ENCODE measurements around the gene DUS4L.

DUS4L gene

DNA sequence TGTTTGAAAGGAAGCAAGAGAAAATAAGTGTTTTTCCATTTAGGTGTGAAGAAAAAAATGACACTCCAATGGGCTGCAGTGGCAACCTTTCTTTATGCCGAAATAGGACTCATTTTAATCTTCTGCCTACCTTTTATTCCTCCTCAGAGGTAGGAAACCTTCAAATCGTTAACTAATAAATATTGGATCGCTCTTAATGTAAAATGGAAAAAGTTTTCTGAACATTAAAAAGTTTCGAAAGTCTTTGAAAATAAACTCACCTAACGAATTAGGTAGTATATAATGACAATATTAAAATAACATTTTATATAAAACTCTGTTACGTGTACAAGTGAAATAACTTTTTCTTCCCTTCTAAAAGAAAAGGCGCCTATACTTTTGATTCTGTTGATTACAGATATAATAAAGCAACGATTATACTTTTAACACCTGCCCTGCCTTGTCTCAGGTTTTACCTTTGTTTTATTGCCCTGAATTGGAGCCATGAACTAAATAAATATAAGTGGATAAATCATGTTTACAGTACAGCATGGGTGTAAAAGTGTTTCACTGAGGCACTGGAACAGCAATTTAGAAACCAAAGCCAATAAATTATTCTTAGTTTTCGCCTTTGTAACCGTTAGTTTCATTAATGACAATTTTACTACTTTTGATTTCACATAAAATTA lies 17.1 kb downstream of the DUS4L start:
- no peak for DNase-seq

DNA sequence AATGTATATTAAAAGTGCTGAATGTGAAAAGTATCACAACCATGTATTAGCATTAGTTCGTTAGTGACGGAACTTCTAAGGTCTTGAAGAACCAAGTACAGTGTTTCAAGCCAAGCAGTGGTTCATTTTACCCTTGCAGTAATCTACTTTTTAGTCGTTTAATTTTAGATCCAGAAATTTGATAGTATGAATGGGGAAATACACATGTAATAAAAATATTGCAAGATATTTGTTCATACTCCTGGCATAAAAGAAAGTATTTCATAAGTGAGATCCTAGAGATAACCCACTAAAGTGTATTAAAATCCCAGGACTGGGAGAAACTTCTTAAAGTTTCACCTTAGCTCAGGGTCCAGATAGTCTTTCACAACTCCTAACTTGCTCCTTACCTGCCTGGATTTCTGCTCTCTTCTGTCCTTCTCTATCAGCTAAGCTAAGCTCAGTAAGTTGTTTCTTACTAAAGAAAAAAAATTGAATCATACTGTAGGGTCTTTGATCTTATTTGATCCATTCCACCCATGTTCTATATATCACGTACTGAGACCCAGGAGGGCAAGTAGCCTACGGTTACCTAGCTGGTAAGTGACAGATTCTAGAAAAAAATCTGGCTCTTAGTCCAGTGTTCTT lies 17.7 kb downstream of the DUS4L start:
- no peak for DNase-seq

DNA sequence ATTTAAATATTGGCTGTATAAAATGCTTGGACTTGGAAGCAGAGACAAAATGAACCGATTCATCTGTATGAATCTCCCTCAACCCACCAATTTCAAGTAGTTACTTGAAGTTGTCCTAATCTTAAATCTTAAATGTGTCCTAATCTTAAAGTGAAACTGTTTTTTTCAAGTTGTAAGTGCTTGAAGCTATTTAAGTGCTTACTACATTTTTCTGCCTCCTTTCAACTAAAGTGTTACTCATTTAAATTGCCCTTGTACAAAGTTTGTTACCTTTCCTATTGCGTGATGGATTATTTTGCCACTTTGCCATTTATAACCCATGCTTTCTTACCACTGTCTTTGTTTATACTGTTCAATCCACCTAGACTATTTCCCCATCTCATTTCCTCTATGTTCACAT lies 19.1 kb downstream of the DUS4L start:
- DNase-seq = no peak

DNA sequence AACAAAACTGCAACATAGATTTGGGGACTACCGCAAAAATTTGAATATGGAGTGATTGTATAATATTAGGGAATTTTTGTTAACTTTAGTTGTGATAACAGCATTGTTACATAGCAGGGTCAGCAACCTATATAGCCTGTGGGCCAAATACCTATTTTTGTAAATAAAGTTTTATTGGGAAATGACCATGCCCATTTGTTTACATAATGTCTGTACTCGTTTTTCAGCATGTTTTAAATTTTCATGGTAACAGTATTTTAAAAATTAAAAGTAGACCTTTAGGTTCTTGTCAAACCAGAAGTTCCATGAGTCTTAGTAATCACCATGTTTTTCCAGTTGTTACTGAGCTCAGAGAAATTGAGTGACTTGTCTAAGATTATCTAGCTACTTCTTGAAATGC lies 20.9 kb downstream of the DUS4L start:
- DNase-seq = no peak

DNA sequence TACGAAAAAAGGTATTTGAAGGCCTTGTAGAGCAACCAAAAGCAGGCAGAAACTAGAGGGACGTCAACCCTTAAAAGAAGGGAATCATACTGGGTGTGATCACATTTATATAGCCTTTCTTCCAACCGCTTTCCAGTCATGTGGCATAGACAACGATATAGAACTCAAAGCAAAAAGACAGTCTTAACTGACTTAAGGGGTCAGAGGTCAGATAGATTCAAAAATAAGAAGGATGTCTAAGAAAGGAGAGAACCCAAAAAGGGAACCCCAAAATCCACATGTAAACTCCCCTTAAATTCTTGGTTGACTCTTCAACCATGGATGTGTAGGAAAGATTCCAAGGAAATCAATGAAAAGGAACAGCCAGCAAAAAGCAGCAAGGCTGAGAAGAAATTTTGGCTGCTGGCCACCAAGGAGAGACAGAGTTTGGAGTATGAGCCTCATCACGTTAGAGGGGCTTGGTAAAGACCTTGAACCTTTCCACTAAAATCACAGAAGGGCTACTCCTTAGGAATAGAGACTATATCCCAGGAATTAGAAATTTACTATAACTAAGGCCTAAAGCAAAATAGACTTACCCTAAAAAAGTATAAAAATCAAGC lies 24.9 kb downstream of the DUS4L start:
- no peak for DNase-seq

DNA sequence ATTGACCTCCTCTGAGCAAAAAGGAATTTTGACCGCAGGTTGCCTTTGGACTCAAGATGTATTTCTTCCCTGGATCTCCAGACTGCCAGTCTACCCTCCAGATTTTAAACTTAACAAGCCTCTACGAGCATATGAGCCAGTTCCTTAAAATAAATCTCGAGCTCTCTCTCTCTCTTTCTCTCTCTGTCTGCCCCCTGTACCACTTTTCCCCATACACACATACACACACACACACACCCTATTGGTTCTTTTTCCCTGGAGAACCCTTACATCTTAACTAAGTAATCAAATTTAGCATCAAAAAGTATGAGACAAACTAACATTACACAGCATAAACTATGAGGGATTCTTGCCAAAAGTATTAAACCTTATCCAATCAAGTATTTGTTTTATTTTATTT lies 27.6 kb downstream of the DUS4L start:
- no peak for DNase-seq

DNA sequence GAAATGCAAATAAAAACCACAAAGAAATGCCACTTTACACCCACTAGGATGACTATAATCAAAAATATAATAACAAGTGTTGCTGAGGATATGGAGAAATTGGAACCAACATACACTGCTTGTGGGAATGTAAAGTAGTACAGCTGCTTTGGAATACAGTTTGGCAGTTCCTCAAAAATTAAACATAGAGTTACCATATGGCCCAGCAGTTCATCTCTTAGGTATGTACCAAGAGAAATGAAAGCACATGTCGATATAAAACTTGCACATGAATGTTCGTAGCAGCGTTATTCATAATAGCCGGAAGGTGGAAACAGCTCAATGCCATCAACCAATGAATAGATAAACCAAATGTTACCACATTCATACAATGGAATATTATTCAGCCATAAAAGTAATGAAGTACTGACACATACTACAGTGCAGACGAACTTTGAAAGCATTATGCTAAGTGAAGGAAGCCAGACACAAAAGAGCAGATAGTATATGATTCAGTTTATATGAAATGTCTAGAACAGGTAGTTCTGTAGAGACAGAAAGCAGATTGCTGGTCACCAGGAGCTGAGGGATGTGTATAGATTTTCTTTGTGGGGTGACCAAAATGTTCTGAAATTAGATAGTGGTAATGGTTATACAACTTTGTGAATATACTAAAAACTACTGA lies 28.7 kb downstream of the DUS4L start:
- DNase-seq = no peak

DNA sequence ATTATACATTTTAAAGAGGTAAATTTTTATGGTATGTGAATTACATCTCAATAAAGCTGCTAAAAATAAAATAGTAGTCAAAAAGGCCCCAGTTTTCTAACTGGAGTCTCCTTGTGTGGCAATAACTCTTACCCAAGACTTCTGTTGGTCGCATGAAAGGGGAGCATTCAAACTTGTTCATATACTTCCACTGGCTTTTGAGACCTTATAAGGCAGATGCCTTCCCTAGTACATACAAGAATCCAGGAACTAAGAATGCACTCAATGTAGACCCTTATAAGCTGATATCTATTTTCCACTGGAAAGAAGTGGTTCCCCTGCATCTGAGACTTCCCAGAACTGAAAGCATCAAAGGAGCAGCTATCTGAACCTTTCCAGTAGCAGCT lies 29.2 kb downstream of the DUS4L start:
- DNase-seq = no peak

DNA sequence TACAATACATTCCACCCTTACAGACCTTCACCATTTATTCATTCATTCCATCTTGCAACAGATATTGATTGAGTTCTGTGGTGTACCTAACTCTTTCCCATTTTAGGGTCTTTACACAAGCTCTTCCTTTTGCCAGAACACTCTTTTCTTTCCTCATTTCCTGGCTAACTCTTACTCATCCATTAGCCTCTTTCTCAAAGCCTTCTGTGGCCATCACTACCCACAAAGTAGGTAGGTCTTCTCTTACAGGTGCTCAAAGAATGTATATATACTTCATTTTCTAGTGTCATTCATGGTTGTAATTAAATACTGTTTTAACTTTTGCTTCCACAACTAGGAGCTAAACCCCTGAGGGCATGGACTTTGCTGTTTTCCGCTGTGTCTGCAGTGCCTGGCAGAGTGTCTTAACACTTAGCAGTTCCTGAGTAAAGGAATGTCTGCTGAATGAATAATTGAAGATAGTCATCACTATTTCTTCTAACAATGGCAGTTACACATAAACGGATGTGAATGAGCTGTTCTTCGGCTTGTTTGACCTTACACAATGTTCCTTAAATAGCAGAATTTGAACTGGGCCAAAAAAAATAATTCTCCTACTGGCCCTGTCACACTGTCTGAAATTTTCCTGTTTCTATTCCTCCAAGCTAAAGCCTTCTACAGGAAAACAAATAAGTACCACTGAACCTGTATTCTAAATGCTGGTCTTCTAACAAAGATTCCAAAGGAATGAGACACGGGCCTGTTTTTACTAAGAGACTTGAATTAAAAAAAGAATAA lies 31.4 kb downstream of the DUS4L start:
- DNase-seq = no peak

DNA sequence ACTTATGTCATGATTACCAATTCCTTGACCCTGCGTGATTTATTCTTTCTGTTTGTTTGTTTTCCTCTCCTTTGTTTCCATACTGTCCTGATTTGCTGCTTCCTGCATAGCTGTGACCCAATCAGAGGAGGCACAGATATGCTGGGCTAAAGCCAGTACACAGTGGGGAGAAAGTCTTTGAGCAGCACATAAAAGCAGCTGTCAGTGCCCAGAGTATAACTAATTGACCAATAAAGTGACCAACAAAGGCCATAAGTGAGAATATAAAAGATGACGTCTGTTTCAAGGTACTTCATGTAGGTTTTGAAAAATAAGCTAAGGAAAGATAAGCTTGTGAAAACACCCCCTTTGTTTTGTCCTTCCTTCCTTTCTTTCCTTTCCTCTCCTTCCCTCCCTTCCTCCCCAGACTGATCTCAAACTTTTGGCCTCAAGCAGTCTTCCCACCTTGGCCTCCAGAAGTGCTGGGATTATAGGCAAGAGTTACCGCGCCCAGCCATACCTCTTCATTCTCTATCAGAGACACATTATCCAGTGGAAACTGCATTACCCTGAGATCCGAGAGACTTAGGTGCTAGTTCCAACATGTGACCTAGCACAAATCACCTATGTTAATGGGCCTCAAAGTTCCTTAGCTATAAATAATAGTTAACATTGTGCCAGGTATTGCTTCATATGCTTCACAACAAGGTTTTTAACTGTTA lies 33.3 kb downstream of the DUS4L start:
- no peak for DNase-seq

DNA sequence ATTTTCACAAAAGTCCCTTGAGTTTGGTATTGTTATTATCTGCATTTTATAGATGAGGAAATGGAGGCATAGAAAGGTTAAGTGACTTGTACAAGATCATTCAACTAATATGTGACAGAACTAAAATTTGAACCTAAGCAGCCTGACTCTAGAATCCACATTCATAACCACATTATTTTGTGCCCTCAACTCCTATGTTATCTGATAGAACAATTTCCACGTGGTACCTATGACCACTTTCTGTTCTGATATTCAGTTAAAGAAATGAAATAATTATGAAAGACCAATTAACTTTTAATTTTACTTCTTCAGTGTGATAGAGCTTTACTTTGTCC lies 33.8 kb downstream of the DUS4L start:
- DNase-seq = no peak

DNA sequence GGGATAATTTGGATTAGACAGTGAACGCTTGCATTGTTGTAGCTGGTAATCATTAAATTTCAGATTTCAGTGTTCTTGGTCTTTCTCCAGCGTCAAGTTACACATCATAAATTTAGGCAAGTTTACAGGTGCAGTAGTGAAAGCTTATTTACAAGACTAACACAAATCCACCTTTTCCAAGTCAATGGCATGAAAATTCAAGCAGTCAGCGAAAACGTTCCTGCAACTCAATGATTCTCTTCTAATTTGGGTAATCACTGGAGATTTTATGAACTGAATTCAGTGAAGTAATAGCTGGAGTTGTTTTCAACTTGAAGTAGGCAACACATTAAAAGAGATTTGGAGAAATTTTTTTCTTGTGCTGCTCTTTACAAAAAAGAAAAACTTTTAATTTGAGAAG lies 34.2 kb downstream of the DUS4L start:
- DNase-seq = no peak

DNA sequence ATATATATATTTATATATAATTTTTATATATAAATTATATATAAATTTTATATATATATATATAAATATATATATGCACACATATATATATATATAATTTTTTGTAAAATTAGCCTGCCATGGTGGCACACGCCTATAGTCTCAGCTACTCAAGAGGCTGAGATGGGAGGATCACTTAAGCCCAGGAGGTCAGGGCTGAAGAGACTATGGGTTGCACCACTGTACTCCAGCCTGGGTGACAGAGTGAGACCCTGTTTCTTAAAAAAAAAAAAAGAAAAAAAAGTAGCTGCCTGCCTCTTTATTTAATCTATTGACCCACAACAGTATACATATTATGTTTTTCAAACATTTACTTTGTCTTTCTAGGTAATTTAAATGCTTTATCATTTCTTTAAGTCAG lies 35.5 kb downstream of the DUS4L start:
- DNase-seq = no peak

DNA sequence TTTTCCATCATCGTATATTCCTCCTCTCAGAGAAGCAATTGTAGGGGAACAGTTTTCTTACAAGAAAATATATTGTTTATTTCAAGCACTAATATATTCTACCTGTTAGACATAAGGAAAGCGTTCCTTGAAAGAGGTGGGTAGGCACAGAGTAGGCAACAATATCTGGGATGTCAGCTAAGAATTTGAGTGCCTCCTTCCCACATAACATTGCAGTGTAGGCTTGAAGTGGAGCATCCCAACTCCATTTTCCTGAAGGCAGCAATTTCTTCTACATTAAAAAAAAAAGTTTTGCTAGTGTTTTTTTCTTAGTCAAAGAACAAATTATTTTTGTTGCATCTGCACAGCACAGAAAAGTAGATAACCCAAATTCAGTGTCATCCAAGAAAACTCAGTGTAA lies 37.0 kb downstream of the DUS4L start:
- DNase-seq = no peak

DNA sequence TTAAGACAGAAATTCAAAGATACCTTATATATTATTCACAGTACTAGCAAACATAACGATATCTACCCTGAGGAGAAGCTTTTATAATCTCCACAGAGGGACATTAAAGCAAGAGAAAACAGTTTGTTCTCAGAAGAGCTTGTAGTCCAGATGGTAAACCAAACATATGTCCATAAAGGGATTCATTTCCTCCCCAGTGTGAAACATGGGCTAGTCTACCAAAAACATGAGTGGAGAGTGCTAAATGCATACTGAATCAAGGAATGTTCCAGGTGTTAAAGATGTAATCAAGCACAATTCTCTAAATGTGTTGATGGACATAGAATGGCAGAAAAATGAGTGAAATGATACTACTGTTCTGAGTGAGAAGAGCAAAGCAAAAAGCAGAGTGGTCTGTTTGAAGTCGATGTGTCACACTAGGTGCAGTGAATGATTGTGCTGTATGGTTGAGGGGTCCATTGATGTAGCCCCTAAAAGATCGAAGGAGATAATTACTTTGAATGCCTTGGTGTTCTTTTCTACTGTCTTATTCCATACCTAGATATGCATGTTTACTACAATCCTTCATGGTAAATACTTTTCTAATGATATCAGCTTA lies 41.5 kb downstream of the DUS4L start:
- DNase-seq = no peak

DNA sequence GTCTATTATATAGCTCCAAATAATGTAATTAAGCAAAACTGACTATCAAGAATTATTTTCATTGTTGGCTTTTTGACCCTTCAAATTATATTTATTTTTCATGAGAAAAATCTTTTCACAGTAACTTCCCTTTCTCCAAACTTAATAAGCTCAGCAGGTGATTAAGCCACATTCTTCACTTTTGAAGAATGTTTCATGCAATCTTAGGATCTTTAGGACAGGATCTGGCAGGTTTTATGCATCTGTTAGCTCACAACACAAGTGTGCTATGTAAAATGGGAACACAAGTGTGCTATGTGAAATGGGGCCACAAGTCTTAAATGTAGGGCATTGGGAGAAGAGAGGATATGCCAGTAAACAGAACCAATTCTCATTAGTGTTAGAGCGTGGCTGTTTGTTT lies 42.5 kb downstream of the DUS4L start:
- no peak for DNase-seq

DNA sequence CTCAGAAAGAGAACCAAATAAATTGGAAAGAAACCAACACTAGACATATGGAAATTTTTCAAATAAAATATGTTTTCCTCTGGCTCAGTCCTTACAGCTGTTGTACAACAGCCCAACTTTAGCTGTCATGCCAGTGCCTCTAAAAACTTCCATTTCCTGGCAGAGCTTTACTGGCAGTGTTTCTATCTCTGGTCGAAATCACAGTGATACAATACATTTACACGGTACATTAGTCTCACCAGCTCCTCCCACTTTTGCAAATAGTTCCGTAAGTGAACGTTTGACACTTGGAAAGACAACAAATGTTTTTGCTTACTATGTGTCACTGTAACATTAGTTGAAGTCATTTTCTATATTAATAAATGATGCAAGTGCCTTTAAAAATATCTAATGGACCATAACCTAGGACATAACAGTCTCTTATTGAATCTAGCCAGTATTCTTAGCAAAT lies 46.1 kb downstream of the DUS4L start:
- no peak for DNase-seq

DNA sequence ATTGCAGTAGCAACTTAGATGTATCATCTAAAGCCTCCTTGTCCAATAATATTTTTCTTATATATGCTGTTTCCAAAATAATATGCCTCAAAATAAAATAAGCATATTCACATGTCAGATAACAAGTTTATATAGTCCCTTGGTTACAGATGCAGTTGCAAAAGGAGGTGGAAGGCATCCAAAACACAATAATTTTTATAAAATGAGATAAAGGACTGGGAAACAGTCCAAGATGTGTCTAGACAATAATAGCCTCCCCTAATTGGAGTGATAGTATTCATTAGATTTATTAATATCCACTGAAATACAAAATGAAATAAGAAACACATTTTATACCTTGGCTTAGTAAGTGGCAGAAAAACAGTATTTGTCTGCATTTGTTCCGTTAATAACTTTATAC lies 46.6 kb downstream of the DUS4L start:
- DNase-seq = no peak

DNA sequence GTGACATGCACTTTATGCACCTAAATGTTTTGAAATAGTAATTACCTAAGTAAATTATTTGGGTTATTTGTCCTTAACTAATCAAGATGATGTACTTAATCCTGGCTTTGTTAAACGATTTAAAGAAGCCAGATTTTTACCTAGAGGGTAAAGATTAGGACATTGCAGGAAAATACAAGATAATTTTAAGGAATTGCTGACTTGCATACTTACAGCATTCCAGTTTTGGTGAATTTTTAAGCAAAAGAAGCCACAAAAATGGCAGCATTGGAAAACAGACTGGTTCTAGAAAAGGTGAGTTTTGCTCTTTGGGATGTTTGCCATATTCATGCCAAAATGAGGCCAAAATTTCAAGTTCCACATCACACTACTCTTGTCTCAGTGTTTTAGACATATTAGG lies 49.7 kb downstream of the DUS4L start:
- no peak for DNase-seq

DNA sequence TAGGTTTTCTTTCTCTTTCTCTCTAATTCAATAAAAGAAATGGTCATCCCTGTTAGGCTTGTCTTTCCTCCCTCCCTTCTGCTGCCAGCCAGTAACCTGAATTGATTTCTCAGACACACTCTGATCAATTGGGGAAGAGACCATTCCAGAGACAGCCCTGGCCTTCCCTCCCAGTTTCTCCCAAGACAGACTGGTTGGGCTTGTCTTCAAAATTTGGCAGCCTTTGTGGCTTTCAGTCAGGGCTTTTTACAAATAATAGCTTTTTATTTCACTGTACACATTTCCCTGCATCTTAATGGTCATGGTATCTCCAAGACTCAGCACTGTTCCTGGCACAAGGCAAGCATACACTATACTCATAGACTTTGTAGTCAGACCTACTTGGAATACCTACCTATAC lies 50.2 kb downstream of the DUS4L start:
- DNase-seq = no peak

DNA sequence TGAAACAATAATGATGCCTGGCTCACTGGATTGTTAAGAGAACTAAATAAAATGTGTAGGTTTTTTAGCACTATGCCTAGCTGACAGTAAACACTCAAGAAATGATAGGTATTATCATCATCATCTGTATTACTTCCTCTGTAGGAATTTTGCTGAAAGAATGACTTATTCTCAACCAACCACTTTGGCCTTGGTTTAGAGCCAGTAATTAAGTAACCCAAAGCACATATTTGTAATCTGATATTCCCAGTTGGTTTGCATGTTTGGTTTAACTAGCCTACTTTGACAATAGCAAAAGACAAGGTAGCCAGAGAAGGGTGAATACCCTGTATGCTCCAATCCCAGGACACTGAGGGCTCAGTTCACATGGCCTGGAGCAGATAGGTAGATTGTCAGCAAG lies 50.7 kb downstream of the DUS4L start:
- DNase-seq = no peak

DNA sequence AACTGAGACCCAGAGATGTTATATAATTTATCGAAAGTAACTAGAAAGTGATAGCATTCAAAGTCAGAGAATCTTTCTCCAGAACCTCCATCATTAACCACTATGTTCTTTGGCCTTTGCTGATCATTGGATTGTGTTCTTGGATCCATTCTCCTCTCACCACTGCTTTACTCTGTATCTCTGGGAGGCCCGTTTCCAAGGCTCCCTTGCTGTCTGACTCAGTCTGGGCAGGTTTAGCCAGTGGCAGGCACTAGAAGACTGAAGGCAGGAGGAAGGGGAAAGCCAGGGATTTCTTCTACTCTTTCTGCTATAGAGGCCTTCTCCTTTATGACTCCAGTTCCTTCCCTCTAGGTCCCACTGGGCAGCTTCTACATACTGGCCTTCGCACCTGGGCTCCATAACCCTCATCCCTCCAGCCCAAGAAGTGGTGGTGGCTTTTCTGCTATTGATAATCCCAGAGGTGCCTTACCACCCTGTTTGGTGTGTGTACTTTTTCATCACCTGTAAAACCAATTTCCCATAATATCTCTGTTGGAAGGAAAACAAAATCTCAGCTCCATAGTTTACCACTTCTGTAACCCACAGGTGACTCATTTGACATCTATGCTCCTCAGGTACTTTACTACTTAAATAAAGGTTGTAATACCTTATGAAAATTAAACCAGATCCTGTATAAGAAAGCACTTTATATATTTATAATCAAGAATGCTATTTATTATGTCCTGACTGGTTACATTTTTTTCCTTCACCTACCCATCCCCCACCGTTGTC lies 52.3 kb downstream of the DUS4L start:
- DNase-seq = no peak

All from activated CD8-positive, alpha-beta memory T cell treated with anti-CD3 and anti-CD28 coated beads, Interleukin-2, amount 50 U/mL, for 48 hours (primary cell).